OCI-LY3 (cell line): ENCODE data around the gene MAPT.

ENCODE experiments used
- EZH2phosphoT487 ChIP-seq: fragments of 200-600 bp; shearing (Covaris generic); IDR thresholded peaks from 2 replicates; pipeline ENCODE4 v1.6.1; 2018; ENCODE audit warnings: antibody characterized with exemption, mixed run types, low read depth
- TF ChIP-seq, protein P1 (sequence below): fragments of 200-600, 300-600 bp; sonication (generic); IDR thresholded peaks from 2 replicates; pipeline ENCODE4 v1.5.1; 2014; ENCODE audit warnings: antibody characterized with exemption, low read length, low read depth

DNA sequence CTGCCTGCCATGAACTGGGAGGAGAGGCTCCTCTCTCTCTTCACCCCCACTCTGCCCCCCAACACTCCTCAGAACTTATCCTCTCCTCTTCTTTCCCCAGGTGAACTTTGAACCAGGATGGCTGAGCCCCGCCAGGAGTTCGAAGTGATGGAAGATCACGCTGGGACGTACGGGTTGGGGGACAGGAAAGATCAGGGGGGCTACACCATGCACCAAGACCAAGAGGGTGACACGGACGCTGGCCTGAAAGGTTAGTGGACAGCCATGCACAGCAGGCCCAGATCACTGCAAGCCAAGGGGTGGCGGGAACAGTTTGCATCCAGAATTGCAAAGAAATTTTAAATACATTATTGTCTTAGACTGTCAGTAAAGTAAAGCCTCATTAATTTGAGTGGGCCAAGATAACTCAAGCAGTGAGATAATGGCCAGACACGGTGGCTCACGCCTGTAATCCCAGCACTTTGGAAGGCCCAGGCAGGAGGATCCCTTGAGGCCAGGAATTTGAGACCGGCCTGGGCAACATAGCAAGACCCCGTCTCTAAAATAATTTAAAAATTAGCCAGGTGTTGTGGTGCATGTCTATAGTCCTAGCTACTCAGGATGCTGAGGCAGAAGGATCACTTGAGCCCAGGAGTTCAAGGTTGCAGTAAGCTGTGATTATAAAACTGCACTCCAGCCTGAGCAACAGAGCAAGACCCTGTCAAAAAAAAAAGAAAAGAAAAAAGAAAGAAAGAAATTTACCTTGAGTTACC lies 68.0 kb downstream of the MAPT start:
- TF ChIP-seq, protein P1, sequence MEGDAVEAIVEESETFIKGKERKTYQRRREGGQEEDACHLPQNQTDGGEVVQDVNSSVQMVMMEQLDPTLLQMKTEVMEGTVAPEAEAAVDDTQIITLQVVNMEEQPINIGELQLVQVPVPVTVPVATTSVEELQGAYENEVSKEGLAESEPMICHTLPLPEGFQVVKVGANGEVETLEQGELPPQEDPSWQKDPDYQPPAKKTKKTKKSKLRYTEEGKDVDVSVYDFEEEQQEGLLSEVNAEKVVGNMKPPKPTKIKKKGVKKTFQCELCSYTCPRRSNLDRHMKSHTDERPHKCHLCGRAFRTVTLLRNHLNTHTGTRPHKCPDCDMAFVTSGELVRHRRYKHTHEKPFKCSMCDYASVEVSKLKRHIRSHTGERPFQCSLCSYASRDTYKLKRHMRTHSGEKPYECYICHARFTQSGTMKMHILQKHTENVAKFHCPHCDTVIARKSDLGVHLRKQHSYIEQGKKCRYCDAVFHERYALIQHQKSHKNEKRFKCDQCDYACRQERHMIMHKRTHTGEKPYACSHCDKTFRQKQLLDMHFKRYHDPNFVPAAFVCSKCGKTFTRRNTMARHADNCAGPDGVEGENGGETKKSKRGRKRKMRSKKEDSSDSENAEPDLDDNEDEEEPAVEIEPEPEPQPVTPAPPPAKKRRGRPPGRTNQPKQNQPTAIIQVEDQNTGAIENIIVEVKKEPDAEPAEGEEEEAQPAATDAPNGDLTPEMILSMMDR: no peak
- no peak for TF ChIP-seq EZH2phosphoT487
